WI38 (cell line): ENCODE measurements around the gene SOX18.

Experiments
- H3K4me3 ChIP-seq: 2 replicates; pipeline ENCODE4 v1.5.1; 2011; ENCODE audit warnings: low read depth, mild to moderate bottlenecking, control low read depth, low read length
- TF ChIP-seq, protein P1 (sequence below): IDR thresholded peaks from 2 replicates; pipeline ENCODE4 v1.5.1; 2012; ENCODE audit warnings: low read depth, mild to moderate bottlenecking, control low read depth, low read length

SOX18 gene

DNA sequence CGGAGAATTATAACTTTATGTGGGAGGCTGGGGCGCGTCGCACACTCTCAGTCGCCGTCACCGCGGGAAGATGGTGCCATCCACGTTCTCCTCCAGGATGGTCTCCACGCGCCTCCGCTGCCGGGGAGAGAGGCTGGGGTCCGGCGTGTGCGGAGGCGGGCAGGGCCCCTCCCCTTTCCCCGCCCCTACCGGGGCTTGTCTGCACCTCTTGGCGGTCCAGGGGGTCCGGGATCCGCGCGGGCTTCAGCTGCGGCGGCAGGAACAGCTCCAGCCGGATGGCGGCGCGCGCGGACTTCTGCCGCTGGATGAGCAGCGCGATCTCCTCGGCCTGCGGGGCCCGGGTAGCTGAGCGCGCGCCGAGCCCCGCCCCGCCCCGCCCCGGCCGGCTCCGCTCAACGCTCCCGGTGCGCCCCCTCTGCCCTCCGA is 34.0 kb upstream of the SOX18 start:
- TF ChIP-seq, protein P1, sequence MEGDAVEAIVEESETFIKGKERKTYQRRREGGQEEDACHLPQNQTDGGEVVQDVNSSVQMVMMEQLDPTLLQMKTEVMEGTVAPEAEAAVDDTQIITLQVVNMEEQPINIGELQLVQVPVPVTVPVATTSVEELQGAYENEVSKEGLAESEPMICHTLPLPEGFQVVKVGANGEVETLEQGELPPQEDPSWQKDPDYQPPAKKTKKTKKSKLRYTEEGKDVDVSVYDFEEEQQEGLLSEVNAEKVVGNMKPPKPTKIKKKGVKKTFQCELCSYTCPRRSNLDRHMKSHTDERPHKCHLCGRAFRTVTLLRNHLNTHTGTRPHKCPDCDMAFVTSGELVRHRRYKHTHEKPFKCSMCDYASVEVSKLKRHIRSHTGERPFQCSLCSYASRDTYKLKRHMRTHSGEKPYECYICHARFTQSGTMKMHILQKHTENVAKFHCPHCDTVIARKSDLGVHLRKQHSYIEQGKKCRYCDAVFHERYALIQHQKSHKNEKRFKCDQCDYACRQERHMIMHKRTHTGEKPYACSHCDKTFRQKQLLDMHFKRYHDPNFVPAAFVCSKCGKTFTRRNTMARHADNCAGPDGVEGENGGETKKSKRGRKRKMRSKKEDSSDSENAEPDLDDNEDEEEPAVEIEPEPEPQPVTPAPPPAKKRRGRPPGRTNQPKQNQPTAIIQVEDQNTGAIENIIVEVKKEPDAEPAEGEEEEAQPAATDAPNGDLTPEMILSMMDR, result peak; percentile 56
- peak overlapping the region; percentile 49 for H3K4me3 ChIP-seq

DNA sequence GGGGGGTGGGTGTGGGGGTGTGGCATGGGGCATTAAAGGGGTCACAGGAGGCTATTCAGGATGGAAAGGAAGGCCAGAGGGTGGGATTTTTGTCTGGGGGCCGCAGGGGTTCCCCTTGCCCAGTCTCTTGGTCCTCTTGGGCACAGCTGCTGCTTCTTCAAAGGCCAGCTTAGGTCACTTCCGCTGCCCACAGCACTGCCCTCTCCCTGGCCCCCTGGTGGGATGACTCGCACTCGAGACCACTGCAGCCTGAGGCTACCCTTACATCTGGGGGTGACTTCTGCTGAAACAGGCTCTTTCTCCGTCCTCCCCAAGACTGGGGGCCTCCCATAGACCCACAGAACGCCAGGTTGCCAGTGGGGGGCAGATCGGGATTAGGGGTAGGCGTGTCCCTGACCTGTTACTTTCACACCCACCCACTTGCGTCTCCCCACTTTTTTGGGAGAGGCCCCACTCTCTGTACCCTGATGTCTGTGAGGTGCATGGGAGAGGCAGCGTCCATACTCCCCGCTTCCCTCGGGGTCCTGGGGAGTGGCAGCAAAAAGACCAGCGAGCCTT is 33.5 kb upstream of the SOX18 start:
- TF ChIP-seq, protein P1, result no peak
- peak overlapping the region; percentile 34; the same call in 1 of the 2 replicates for H3K4me3 ChIP-seq

DNA sequence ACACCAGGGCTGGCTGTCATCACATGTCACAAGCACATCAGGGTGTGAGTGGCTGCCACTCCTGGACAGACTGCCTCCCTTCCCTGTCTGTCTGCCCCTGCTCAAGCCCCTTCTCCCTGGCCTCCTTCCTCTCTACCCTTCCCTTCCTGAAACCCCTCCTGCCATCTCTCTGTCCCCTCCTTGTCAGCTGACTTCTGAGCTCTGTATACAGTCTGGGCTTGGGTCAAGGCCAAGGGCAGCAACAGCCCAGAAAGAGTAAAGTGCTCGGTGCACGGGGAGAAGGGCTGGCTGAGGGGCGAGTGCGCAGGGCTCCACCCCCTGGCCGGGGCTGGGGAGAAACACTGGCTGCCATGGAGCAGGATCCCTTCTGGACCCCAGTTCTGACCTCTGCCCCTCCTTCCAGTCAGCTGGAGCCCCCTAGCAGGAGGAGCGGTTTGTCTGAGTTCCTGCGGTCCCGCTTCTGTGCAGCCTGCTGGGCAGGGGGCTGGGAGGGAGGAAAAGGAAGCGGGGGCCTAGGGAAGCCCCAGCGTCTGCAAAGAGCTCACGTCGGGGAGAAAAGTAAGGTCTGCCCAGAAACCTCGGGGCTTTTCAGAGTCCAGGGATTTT is 32.8 kb upstream of the SOX18 start:
- TF ChIP-seq, protein P1, result no peak
- H3K4me3 ChIP-seq, result no peak overlapping the region

DNA sequence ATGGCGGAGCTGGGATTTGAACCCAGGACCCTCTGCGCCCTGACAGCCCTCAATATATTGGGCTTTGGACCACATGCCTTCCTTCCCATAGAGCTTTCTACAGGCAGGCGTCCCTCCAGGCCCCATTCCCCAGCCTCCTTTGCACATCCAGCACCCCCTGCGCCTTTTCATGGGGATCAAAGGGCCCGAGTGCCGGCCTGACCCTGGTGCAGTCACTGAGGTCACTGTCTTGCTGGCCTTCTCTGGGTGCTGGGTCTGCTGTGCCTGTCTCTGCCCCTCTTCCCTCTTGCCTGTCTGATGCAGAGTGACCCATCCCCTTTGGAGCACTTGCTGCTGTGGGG is 32.2 kb upstream of the SOX18 start:
- TF ChIP-seq, protein P1, result no peak
- H3K4me3 ChIP-seq, result no peak overlapping the region

DNA sequence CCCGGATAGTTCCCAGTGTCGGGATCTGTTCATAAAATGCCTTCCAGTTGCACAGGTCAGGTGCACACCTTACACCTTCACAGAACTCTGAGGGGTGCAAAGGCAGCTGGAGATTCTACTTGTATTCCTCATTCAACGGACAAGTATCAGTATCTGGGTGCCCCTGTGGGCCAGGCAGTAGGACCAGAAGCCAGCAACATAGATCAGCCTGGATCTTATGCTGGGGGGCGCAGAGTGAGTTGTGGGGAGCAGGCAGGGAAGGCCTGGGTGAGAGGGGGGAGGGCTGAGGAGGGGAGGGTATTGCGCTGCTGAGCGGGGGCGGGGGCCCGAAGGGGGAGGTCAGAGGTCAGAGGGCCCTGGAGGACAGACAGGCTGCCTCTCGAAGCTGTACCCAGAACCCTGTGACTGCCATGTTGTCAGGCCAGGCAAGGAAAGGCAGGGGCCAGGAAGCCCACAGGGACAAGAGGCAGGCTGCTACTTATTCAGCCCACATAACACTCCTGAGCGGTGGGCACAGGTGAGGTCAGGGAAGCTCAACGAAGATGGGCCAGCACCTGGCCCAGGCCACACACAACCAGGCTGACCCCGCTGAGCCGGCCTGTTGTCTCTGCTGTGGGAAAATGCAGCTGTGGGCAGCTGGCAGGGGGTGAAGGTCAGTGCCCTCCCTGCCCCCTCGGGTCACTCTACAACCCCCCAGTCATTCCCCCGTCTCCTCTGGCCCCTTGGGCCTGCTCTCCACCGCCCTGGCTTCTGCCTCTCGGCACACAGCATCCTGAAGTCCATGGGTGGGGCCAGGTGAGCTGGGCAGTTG is 31.6 kb upstream of the SOX18 start:
- no peak overlapping the region for H3K4me3 ChIP-seq
- TF ChIP-seq, protein P1, result no peak

DNA sequence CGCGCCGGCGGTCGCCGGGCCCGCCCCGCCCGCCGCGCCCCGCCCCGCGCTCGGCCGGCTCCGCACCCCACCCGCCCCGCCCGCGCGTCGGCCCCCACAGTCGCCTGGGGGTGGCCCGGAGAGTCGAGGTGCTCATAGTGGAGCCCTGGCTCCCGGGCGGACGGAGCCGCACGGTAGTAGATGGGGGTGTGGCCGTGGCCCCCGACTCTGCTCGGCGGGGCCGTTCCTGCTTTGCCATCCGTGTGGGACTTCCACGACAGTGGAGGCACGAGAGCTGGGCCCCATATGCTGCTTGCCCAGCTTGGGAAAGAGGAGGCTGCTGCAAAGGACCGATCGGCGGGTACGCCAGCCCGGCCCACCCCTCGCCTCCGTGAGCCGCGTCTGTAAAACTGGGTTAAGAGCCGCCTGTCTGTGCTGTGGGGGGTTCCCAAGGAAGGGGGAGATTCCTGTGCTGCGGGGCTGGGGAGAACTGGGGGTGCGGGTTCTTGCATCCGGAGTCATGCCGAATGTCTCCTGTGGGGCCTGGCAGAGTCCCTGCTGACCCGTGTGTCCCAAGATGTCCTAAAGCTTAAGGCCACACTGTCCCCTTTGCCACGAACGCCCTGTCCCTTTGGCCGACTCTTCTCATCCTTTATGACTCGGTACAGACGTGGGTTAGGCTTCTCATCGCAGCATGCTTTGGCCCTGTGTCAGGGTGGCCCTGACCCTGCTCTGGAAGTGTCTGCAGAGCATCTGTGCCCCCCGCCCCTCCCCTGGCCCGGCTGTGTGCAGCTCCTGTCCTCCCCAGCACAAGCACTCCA is 30.8 kb upstream of the SOX18 start, which contains the start of gene OPRL1:
Gene OPRL1, plus strand, starts transcription at position 70 of the 800 bp plus-strand sequence. CDS start 12,639 bp downstream, outside the sequence.
- TF ChIP-seq, protein P1, result no peak
- peak within 1 kb of the TSS; percentile 78 for H3K4me3 ChIP-seq
